Omental fat pad (tissue), 4 donors: Measurements from ENCODE around the gene ZKSCAN1. TPM values are rescaled to one million over a fixed set of nuclear protein-coding genes. Genes with fewer than 3 reads are reported as not detected.

Source experiments
- ATAC-seq: fragments of 150-250 bp; one replicate; pipeline ENCODE4 v1.9.1; 2016; ENCODE audit warnings: mild to moderate bottlenecking, moderate library complexity; ENCODE audit not compliant: low FRiP score
- DNase-seq: peaks from one replicate; pipeline ENCODE4 v3.0.0-alpha.2; 2019; ENCODE audit warnings: low spot score
- CTCF ChIP-seq, 3 donors: fragments of 450-650 bp; IDR thresholded peaks; one replicate each; pipeline ENCODE4 v1.5.1; 2016 to 2017; ENCODE audit warnings: antibody characterized with exemption in 3 of 3, mild to moderate bottlenecking in 3 of 3, moderate library complexity in 2 of 3
- total RNA-seq, 4 donors: library from RNA; depleted of rRNA; stranded (reverse); fragments of >200 nt; gene quantifications; one replicate each; pipeline ENCODE4 v1.1.0, GENCODE V29; 2016

ZKSCAN1 gene
- total RNA-seq, 4 donors from 2014 or later: 21.5 to 34.5 (median 28.0) TPM

GRCh38 chr7:100089458-100090196 is 74.2 kb downstream of the ZKSCAN1 start:
- ATAC-seq (no peak), DNase-seq (no peak)
- no peak for TF ChIP-seq CTCF (IDR thresholded peaks at IDR 0.05)

- DNase-seq (no peak), ATAC-seq (no peak)
- TF ChIP-seq CTCF (IDR thresholded peaks at IDR 0.05): no peak
Measured at GRCh38 chr7:100090527-100091410, 75.4 kb downstream of the ZKSCAN1 start.

Other genes with a start within 250 kb of the ZKSCAN1 start
- gene CYP3A4, start 231.4 kb upstream of the ZKSCAN1 start, total RNA-seq: 1 to 10 TPM in 1 of 4 donors, under 1 TPM in 1, not detected in 2; 0.60 to 1.8 TPM
- gene CYP3A43, start 187.6 kb upstream of the ZKSCAN1 start, total RNA-seq: not detected
- 1 to 10 TPM in 1 of 4 donors, under 1 TPM in 1, not detected in 2; 0.72 to 1.2 TPM for gene OR2AE1, start 138.6 kb upstream of the ZKSCAN1 start, total RNA-seq
- gene TRIM4, start 96.1 kb upstream of the ZKSCAN1 start, total RNA-seq: 10 to 100 TPM; 28.8 to 45.2 (median 35.1) TPM
- under 1 TPM in 2 of 4 donors, not detected in 2; 0.63 to 0.74 TPM for gene GJC3, start 86.0 kb upstream of the ZKSCAN1 start, total RNA-seq
- gene AZGP1, start 39.6 kb upstream of the ZKSCAN1 start, total RNA-seq: 100 to 1,000 TPM in 1 of 4 donors, 10 to 100 TPM in 3; 70.9 to 155 (median 92.1) TPM
- 10 to 100 TPM; 11.4 to 14.7 (median 12.4) TPM for gene ZSCAN21, start 34.2 kb downstream of the ZKSCAN1 start, total RNA-seq
- gene ZNF3, start 66.1 kb downstream of the ZKSCAN1 start, total RNA-seq: 10 to 100 TPM; 14.5 to 25.4 (median 17.9) TPM
- 10 to 100 TPM; 41.6 to 69.0 (median 50.0) TPM for gene COPS6, start 73.4 kb downstream of the ZKSCAN1 start, total RNA-seq
- gene MCM7, start 85.8 kb downstream of the ZKSCAN1 start, total RNA-seq: 10 to 100 TPM; 17.6 to 42.7 (median 28.7) TPM
- gene AP4M1, start 86.0 kb downstream of the ZKSCAN1 start, total RNA-seq: 10 to 100 TPM in 2 of 4 donors, 1 to 10 TPM in 2; 7.2 to 20.6 (median 9.8) TPM
- 10 to 100 TPM; 21.0 to 37.5 (median 30.3) TPM for gene TAF6, start 103.8 kb downstream of the ZKSCAN1 start, total RNA-seq
- gene CNPY4, start 104.0 kb downstream of the ZKSCAN1 start, total RNA-seq: 10 to 100 TPM in 2 of 4 donors, 1 to 10 TPM in 2; 5.8 to 18.6 (median 9.6) TPM
- 1 to 10 TPM; 1.3 to 2.9 (median 1.7) TPM for gene MBLAC1, start 111.4 kb downstream of the ZKSCAN1 start, total RNA-seq
- 100 to 1,000 TPM; 183 to 194 (median 184) TPM for gene LAMTOR4, start 133.3 kb downstream of the ZKSCAN1 start, total RNA-seq
- 10 to 100 TPM in 2 of 4 donors, 1 to 10 TPM in 2; 5.7 to 13.2 (median 10.6) TPM for gene TRAPPC14, start 143.1 kb downstream of the ZKSCAN1 start, total RNA-seq
- 1 to 10 TPM in 2 of 4 donors, under 1 TPM in 2; 0.75 to 2.2 (median 1.1) TPM for gene GAL3ST4, start 153.0 kb downstream of the ZKSCAN1 start, total RNA-seq
- gene GPC2, start 161.8 kb downstream of the ZKSCAN1 start, total RNA-seq: under 1 TPM in 1 of 4 donors, not detected in 3; 0.48 TPM
- 1 to 10 TPM in 1 of 4 donors, under 1 TPM in 3; 0.28 to 1.7 (median 0.85) TPM for gene STAG3, start 162.3 kb downstream of the ZKSCAN1 start, total RNA-seq
- gene PVRIG, start 204.4 kb downstream of the ZKSCAN1 start, total RNA-seq: 1 to 10 TPM in 2 of 4 donors, under 1 TPM in 1, not detected in 1; 0.74 to 2.2 (median 1.1) TPM